Subcutaneous adipose tissue (tissue), 4 donors: Measurements from ENCODE around the gene CCSAP. TPM values are rescaled to one million over a fixed set of nuclear protein-coding genes. Genes with fewer than 3 reads are reported as not detected.

ENCODE experiments used
- total RNA-seq, 4 donors: library from RNA; depleted of rRNA; stranded (reverse); fragments of >200 nt; gene quantifications; one replicate each; pipeline ENCODE4 v1.1.0, GENCODE V29; 2016
- TF ChIP-seq, protein P1 (sequence below): fragments of 450-650 bp; IDR thresholded peaks from one replicate; pipeline ENCODE4 v1.5.1; 2016; ENCODE audit warnings: low read depth, mild to moderate bottlenecking, control low read depth, antibody characterized with exemption, moderate library complexity

Gene CCSAP, protein sequence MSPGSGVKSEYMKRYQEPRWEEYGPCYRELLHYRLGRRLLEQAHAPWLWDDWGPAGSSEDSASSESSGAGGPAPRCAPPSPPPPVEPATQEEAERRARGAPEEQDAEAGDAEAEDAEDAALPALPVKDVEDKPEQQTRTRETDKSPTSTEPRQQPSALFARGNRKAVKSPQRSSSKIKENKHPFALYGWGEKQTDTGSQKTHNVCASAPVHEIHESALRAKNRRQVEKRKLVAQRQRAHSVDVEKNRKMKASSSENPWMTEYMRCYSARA
- 10 to 100 TPM in 1 of 4 donors, 1 to 10 TPM in 3; 5.4 to 15.6 (median 7.1) TPM for total RNA-seq

DNA sequence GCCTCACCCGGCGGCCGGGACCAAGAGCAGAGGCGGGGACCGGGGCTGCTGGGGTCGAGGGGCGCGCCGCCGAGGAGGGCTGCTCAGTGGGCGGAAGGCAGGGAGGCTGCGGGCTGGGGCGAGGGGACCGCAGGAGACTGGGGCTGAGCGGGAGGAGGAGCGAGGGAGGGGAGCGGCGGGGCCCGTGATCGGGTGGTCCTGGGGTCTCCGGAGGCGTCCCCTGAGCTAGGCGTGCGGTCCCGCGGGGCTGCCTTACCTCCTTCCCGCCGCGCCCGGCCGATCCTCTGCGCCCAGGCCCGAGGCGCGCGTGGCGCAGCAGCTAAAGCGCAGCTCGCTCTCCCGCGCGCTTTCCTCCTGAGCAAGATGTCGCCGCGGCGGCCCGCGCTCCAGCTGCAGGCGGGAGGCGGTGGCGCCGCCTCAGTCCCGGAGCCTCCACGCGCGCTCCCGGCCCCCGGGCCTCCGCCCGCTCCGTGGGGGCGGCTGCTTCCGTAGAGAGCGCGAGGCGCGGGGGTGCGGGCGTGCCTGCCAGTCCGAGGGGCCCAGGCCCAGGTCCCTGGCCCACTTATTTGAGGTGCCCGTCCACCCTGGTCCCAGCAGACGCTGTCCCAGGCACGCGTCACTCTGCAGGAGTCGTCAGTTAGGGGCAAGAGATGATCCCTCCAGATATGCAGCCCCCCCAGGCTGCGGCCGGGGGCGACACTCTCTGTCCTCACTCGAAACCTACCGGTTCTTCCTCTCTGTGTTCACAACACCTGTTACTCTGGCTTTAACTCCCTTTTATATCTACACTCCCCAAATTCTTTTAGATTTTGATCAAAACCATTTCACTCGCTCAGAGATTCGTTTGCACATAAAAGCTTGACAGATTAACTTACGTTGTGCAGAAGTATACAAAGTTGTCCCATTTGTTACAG, at the start of gene CCSAP:
CCSAP (minus strand) TSS at position 392 of the 914 bp plus-strand sequence. CDS start 582 bp downstream, outside the sequence.
- TF ChIP-seq, protein P1, sequence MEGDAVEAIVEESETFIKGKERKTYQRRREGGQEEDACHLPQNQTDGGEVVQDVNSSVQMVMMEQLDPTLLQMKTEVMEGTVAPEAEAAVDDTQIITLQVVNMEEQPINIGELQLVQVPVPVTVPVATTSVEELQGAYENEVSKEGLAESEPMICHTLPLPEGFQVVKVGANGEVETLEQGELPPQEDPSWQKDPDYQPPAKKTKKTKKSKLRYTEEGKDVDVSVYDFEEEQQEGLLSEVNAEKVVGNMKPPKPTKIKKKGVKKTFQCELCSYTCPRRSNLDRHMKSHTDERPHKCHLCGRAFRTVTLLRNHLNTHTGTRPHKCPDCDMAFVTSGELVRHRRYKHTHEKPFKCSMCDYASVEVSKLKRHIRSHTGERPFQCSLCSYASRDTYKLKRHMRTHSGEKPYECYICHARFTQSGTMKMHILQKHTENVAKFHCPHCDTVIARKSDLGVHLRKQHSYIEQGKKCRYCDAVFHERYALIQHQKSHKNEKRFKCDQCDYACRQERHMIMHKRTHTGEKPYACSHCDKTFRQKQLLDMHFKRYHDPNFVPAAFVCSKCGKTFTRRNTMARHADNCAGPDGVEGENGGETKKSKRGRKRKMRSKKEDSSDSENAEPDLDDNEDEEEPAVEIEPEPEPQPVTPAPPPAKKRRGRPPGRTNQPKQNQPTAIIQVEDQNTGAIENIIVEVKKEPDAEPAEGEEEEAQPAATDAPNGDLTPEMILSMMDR: no peak

DNA sequence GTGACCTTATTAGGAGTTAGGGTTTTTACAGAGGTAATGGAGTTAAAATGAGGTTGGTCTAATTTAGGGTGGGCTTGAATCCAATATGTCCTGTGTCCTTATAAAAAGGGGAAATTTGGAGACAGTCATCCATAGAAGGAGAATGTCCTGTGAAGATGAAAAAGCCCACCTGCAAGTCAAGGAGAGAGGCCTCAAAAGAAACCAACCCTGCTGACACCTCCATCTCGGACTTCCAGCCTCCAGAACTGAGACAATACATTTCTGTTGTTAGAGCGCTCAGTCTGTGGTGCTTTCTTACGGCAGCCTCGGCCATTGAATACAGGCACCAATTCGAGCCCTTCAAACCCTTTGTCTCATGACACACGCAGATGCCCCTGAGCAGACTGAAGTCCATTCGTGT, 47.3 kb upstream of the CCSAP start:
- TF ChIP-seq, protein P1: no peak

DNA sequence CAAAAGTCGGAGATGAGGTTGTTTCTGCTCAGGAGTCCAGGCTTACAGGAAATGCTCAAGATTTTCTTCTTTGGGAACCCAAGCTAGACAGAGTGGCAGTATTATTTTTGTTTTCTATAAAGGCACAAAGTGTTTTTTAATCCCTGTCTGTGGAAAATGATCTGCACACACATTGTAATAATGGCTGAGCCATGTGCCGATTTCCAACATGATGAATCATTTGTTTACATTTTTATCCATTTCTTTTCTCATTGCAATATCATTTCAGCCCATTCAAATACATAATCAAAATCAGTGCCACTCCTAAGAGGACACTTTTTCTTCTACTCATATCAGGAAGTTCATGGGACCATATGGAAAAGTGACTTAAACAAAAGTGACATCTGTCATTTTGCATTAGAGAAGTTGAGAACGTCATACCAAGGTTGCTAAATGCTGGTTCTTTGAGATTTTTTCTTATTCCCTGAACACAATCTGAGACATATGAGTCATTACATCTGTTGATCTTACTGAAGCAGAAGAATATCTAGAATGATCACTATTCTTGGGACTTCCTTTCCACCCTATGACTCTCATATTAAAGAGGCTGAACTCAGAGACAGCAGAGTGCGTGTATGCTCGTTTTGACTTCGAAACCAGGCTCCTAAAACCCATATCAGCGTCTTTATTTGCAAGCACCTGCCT, 46.2 kb upstream of the CCSAP start:
- TF ChIP-seq, protein P1: no peak

DNA sequence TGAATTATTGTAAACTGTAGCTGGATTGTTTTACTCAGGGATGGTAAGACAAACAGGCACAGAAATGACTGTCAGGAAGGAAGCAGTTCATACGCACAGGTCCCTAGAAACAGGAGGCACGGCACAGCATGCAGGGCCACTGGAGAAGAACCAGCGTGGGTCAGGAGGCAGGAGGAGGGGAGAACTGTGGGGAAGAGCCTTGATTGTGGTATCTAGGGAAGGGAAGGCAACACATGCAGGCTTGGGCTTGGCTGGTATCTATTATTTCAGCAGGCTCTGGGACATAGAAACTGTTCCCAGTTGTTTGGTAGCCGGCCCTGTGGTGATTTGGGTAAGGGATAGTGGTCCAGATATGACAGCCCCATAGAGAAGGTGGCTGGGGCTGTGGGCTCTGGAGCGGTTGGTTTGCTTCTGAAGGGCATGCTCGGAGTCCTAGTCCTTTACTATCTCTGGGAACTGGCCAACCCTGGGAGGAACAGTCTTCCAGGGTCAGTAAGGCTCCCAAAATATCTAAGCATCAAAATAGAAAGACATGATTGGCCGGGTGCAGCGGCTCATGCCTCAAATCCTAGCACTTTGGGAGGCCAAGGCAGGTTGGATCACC, 43.1 kb upstream of the CCSAP start:
- TF ChIP-seq, protein P1: no peak

DNA sequence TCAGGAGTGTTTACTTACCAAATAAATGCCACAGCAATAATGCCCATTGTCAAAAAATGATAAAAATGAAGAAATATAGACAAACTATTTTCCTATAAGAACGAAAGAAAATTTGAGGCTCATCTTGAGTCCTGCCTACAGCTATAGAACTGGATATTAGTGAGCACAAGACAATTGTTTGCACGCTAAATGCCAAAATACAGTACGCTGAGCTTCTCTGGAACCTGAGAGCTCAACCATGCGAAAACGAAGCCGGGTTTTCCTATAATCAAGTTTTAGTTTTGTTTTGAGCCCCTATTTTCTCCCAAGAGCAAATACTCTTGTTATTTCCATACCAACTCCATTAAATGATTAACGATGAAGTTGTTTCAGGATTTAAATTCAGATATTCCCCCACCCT, 42.0 kb upstream of the CCSAP start:
- TF ChIP-seq, protein P1: no peak

DNA sequence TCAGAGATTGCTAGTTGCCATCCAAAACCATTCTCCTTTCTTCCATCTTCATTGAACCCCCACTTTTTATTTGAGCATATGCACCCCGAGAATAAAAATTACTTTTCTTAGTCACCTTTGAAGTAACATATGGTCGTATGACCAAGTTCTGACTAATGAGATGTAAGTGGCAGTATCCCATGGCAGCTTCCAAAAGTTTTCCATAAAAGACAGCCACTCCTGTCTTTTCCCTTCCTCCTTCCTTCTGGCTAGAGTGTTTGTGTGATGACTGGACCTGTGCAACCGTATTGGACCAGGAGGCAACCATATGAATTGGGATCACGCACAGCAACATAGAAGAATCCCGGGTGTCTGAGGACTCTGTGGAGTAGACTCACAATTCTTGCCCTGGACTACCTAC, 41.1 kb upstream of the CCSAP start:
- TF ChIP-seq, protein P1: no peak
